ENCODE measurements around the gene ARL17B. TPM values are rescaled to one million over a fixed set of nuclear protein-coding genes. Genes with fewer than 3 reads are reported as not detected.
"Not testable (repeated sequence)": the region's sequence is repeated elsewhere in the genome, so short reads cannot be mapped to it uniquely, and the experiment has no call there.

The ARL17B gene
- total RNA-seq, 1 donor from 2014 or later = 10.2 TPM

- not testable (repeated sequence) for DNase-seq (ENCODE audit: low read depth)
Measured at GRCh38 chr17:46290906-46291546, 70.5 kb downstream of the ARL17B start.

GRCh38 chr17:46287587-46287986 is 74.0 kb downstream of the ARL17B start:
- not testable (repeated sequence) for DNase-seq (ENCODE audit: low read depth)

GRCh38 chr17:46286764-46287221 is 74.8 kb downstream of the ARL17B start:
- DNase-seq (ENCODE audit: low read depth) = peak; percentile 77

- not testable (repeated sequence) for DNase-seq (ENCODE audit: low read depth)
Measured at GRCh38 chr17:46285500-46285899, 76.1 kb downstream of the ARL17B start.

GRCh38 chr17:46284467-46284866 is 77.1 kb downstream of the ARL17B start:
- DNase-seq (ENCODE audit: low read depth) = peak; percentile 47

GRCh38 chr17:46282635-46283034 is 78.9 kb downstream of the ARL17B start:
- DNase-seq (ENCODE audit: low read depth) = not testable (repeated sequence)

GRCh38 chr17:46281336-46281735 is 80.2 kb downstream of the ARL17B start:
- DNase-seq (ENCODE audit: low read depth) = not testable (repeated sequence)

- not testable (repeated sequence) for DNase-seq (ENCODE audit: low read depth)
Measured at GRCh38 chr17:46276728-46277479, 84.7 kb downstream of the ARL17B start.

- no peak for DNase-seq (ENCODE audit: low read depth)
Measured at GRCh38 chr17:46274238-46274637, 87.3 kb downstream of the ARL17B start.

GRCh38 chr17:46273541-46274236 is 87.9 kb downstream of the ARL17B start:
- no peak for DNase-seq (ENCODE audit: low read depth)

GRCh38 chr17:46270032-46270431 is 91.5 kb downstream of the ARL17B start:
- DNase-seq (ENCODE audit: low read depth) = no peak

- peak; percentile 87 for DNase-seq (ENCODE audit: low read depth)
Measured at GRCh38 chr17:46266656-46267544, 94.7 kb downstream of the ARL17B start.

GRCh38 chr17:46266063-46266655 is 95.4 kb downstream of the ARL17B start:
- DNase-seq (ENCODE audit: low read depth) = not testable (repeated sequence)

- peak; percentile 62 for DNase-seq (ENCODE audit: low read depth)
Measured at GRCh38 chr17:46264456-46265198, 96.9 kb downstream of the ARL17B start.

GRCh38 chr17:46262271-46262670 is 99.3 kb downstream of the ARL17B start:
- DNase-seq (ENCODE audit: low read depth) = no peak

- not testable (repeated sequence) for DNase-seq (ENCODE audit: low read depth)
Measured at GRCh38 chr17:46259845-46260661, 101.5 kb downstream of the ARL17B start.

- DNase-seq (ENCODE audit: low read depth) = not testable (repeated sequence)
Measured at GRCh38 chr17:46256369-46256768, 105.2 kb downstream of the ARL17B start.

GRCh38 chr17:46254215-46254614 is 107.4 kb downstream of the ARL17B start:
- not testable (repeated sequence) for DNase-seq (ENCODE audit: low read depth)

GRCh38 chr17:46253722-46254121 is 107.8 kb downstream of the ARL17B start:
- DNase-seq (ENCODE audit: low read depth) = peak; percentile 31
